ENCODE results near the gene NAAA. TPM values are rescaled to one million over a fixed set of nuclear protein-coding genes. Genes with fewer than 3 reads are reported as not detected.

Gene NAAA
- total and polyA plus RNA-seq, 3 donors from 2014 or later = 6.3 to 24.9 (median 15.2) TPM

DNA sequence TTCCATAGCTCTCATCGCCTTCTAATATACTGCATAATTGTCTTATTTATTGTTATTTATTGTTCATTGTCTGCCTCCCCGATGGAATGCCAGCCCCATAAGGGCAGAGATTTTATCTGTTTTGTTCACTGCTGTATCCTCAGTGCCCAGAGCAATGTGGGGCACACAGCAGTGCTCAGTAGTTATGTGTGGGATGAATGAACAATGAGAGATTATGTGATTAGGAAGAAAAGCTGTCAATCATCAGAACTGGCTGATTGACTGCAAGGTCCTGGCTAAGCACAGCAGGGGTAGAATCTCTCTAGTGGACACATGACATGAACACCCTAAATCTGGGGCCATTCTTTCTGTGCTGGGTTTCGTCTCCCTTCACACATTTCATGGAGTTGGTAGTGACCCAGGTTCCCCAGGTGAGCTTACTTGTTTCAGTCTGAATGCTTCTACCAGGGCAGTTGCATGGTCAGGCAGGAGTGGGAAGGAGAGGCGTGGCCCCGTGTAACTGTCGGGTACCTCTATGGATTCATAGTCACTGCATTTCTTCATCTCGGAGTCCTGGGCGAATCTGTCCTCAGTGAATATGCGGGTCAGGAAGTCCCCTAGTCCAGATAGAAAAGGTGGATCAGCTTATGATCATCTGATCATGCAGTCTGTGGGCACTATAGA is 51.1 kb downstream of the NAAA start:
- no peak for DNase-seq
- 84 to 87% methylated on average over 9 of the region's 9 CpGs for WGBS, 2 donors

DNA sequence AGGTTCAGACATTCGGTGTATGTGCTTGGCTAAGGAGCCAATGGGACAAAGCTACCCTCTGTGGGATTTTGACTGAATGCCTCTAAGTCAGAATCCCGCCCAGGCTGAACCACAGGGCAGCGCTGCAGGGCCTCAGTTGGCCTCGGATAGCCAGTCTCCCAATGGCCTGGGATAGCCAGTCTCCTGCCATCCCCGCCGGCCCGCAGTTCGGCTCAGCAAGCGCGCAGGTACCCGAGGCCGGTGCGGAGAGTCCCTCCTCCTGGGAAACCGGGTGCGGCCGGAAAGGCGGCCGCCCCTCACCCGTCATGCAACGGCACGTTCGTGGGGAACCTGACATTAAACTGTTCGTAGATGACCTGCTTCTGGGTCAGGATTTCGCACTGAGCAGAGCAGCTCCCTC is 54.7 kb downstream of the NAAA start:
- Histone ChIP-seq H3K4me3 (peak overlapping the region in 1 of 2 donors; percentile 29), H3K27ac (no peak overlapping the region), H3K36me3 (ENCODE audit: low read depth, missing control alignments) (no peaks in the 10 kb centered on the region), H3K27me3 (no peaks in the 10 kb centered on the region), H3K4me1 (no peaks in the 10 kb centered on the region), H3K9me3 (no peaks in the 10 kb centered on the region)
- no peak for TF ChIP-seq CTCF (IDR thresholded peaks at IDR 0.05)
- no peak for TF ChIP-seq POLR2A (IDR thresholded peaks at IDR 0.05)
- intact Hi-C loops (cut with DNase I; ENCODE audit: low total_unique reads) = no loop called here
- WGBS, 2 donors = 46 to 51% methylated on average over 15 to 21 of the region's 24 CpGs
- no peak for DNase-seq

More for the DNA sequence above, 51.1 kb downstream of the NAAA start:
- Histone ChIP-seq H3K27me3 (no peaks in the 10 kb centered on the region), H3K4me3 (no peak overlapping the region), H3K4me1 (no peaks in the 10 kb centered on the region), H3K9me3 (no peaks in the 10 kb centered on the region), H3K27ac (no peak overlapping the region), H3K36me3 (ENCODE audit: low read depth, missing control alignments) (no peaks in the 10 kb centered on the region)
- TF ChIP-seq POLR2A (IDR thresholded peaks at IDR 0.05) (no peak), CTCF (IDR thresholded peaks at IDR 0.05) (no peak)
- intact Hi-C loops (cut with DNase I; ENCODE audit: low total_unique reads) = no loop called here

GRCh38 chr4:75881476-75881875 is 59.3 kb downstream of the NAAA start:
- no peak for DNase-seq
- no peaks in the 10 kb centered on the region for H3K4me1 ChIP-seq

GRCh38 chr4:75880278-75880677 is 60.5 kb downstream of the NAAA start:
- Histone ChIP-seq H3K4me1 (no peaks in the 10 kb centered on the region), H3K36me3 (ENCODE audit: low read depth, missing control alignments) (no peaks in the 10 kb centered on the region), H3K27ac (no peak overlapping the region), H3K4me3 (no peak overlapping the region), H3K27me3 (no peaks in the 10 kb centered on the region), H3K9me3 (no peaks in the 10 kb centered on the region)
- TF ChIP-seq POLR2A (IDR thresholded peaks at IDR 0.05) (no peak), CTCF (IDR thresholded peaks at IDR 0.05) (no peak)
- DNase-seq = no peak
- 66 to 79% methylated on average over 1 of the region's 1 CpG for WGBS, 2 donors
- intact Hi-C loops (cut with DNase I; ENCODE audit: low total_unique reads) = no loop called here

More at GRCh38 chr4:75881476-75881875, 59.3 kb downstream of the NAAA start:
- Histone ChIP-seq H3K36me3 (ENCODE audit: low read depth, missing control alignments) (no peaks in the 10 kb centered on the region), H3K9me3 (no peaks in the 10 kb centered on the region), H3K27ac (no peak overlapping the region), H3K4me3 (no peak overlapping the region), H3K27me3 (no peaks in the 10 kb centered on the region)
- intact Hi-C loops (cut with DNase I; ENCODE audit: low total_unique reads) = no loop called here
- WGBS, 2 donors = 83 to 91% methylated on average over 3 of the region's 3 CpGs
- no peak for TF ChIP-seq CTCF (IDR thresholded peaks at IDR 0.05)
- TF ChIP-seq POLR2A (IDR thresholded peaks at IDR 0.05) = no peak

DNA sequence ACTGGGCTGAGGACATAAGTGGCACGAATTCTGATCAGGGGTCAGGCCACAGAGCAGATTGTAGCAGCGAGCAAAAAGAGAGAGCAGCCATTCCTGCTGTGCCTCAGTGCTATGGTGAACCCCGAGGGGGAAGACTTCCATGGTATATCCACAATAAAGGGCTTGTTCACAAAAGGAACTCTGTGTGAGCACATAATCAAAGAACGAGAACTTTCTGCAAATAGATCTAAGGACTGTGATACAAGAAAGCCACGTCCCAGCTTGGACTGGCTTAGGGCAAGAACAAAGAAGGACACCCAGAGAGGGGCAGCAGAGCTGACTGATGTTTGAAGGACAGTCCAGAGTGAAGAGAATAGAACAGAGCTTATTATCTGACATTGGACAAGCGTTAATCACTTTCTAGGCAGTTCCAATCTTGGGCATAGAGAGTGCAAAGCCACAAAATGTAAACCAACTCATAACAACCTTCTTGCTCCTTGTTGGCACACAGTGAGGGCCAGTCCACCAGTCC is 62.5 kb downstream of the NAAA start:
- Histone ChIP-seq H3K27me3 (no peaks in the 10 kb centered on the region), H3K4me3 (no peak overlapping the region), H3K36me3 (ENCODE audit: low read depth, missing control alignments) (no peaks in the 10 kb centered on the region), H3K4me1 (no peaks in the 10 kb centered on the region), H3K27ac (no peak overlapping the region), H3K9me3 (no peaks in the 10 kb centered on the region)
- DNase-seq = no peak
- intact Hi-C loops (cut with DNase I; ENCODE audit: low total_unique reads) = no loop called here
- WGBS, 2 donors = 65 to 66% methylated on average over 6 of the region's 6 CpGs
- TF ChIP-seq POLR2A (IDR thresholded peaks at IDR 0.05) = no peak
- TF ChIP-seq CTCF (IDR thresholded peaks at IDR 0.05) = no peak

Data from testis (tissue), 3 donors.